Retina (tissue), 1 donor: ENCODE measurements around the gene APBB1.
"Not testable (repeated sequence)": the region's sequence is repeated elsewhere in the genome, so short reads cannot be mapped to it uniquely, and the experiment has no call there.

Experiments used
- DNase-seq: peaks from one replicate; pipeline ENCODE4 v3.0.0-alpha.2; 2016

APBB1 gene

DNA sequence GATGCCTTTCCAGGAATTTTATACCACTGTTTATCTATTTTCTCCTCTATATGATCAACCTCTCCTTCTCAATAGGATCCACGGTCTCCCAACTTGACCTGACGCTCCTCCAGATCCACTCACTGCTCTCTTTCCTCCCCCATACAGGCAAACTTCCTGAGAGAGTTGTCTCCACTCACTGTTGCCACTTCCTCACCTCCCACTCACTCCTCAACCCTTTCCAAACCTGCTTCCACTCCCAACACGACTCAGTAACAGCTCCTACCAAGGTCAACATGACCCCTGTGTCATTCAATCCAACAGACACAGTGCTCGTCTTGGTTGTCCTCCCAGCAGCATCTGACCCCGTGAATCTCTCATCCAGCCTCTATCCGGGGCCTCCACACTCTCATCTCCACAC lies 3.1 kb downstream of the APBB1 start:
- no peak for DNase-seq

DNA sequence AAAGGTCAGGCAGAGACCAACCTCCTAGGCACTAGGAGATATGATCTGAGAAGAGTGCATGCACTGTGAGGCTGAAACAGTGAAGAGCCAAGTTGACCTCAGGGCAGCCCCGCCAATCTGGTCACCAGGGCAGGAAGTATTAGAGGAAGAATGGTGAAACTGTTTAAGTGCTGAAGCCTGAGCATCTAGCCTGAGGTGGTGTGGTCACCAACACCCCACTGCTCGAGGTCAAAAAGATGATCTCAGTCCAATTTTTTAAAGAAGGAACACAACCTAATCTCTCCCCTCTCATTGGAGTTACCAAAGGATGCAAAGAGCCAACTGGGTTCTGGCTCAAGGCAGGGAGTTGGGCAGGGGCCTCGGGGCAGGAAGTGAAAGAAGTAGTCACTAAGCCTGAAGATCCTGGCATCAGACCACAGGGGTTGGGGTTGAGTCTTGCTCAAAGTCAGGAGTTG lies 4.0 kb downstream of the APBB1 start:
- no peak for DNase-seq

DNA sequence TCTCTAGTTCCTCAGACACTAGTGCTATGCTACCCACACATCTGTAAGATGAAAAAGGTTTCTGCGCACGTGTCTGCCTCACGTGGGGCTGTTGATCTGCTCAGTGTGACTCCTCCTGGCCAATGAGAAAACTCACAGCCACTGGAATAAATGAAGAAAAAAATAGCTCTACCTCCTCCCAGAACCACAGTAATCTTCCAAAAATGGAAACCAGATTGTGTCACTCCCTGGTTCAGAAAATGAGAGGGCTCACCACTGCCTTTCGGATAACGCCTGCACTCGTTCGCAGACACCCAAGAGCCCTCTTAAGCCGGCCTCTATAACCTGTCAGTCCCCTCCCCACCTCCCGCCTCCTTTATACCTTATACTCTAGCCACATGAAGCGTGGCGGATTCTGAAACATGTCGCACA lies 5.1 kb downstream of the APBB1 start:
- no peak for DNase-seq

DNA sequence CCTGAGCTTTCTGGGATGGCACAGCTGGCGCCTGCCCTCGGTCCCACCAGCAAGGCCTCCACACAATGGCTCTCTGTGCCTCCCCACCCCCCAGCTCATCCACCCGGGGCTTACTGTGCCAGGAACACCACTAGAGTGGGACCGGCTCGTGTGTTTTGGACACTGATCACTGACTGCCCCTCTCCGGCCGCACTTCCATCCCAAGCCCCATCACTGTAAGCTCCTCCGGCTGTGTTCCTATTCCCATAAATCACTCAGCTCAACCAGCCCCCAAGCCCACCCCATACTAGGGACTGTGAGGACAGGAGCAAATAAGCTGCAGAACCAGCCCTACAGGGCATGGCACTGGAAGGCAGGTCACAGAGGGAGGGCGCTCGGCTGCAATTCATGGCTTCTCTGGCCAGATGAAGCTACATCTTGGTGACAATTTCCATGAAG lies 7.3 kb downstream of the APBB1 start:
- no peak for DNase-seq

DNA sequence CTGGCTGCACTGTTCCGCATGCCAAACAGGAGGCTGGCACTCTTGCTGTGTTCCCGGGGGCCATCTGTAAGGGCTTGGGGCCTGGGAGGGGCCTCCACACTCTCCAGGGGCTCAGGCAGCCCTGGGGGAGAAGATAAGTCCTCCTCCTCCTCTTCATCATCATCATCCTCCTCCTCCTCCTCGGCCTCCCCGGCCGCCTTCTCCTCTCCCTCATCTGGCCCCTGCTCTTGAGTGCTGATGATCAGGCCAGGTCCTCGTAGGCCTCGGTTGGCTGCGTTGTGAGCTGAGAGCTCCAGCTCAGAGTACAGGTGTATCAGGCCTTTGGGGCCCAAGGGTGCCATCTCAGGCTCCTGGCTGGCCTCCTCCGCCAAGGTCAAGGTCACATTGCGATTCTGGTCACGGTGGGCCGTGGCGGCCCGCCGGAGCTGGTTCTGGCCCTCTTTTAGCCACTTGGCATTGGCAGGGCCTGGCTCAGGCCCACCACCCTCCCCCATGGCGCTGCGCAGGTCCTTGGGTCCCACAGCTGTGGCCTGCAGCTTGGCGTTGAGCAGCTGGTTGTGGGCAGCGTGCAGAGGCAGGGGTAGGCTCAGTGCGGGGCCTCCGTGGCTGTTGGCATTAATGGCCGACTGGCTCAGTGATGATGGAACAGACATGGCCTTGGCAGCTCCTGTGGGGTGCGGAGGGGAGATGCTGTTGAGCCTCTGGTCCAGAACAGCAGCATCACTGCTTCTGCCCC lies 8.0 kb downstream of the APBB1 start:
- no peak for DNase-seq

DNA sequence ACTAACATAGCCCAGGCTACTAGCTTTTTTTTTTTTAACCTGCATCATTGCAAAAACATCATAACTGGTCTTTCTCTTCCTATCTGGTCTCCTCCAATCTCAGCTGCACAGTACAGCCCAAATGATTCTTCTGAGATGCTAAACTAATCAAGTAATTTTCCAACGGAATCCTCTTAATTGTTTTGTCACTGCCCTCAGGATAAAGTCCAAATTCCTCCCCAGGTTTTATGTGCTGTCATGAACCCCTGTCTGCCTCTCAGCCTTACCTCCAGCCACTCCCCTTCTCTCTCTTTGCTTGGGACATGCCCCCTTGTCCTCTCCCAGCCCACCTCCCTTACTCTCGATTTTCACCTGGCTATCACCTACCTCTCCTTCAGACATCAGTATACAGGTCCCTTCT lies 12.5 kb downstream of the APBB1 start:
- no peak for DNase-seq

DNA sequence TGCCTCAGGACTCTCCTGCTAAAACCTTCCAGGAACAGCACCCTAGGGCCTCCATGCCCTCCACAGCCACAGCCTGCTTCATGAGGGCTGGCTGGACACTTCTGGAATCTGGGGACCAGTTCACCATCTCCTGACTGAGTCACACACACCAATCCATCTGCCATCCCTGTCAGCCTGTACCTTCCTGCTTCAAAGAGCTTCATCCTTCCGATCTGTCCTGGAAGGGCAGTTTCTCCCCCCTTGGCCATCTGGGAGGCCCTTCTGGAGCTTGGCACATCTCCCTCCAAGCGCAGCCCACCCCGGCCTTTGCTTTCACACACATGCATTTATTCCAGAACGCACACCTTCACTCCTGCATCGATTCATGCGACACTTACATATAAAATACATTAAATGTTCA lies 13.0 kb downstream of the APBB1 start:
- DNase-seq, result no peak

DNA sequence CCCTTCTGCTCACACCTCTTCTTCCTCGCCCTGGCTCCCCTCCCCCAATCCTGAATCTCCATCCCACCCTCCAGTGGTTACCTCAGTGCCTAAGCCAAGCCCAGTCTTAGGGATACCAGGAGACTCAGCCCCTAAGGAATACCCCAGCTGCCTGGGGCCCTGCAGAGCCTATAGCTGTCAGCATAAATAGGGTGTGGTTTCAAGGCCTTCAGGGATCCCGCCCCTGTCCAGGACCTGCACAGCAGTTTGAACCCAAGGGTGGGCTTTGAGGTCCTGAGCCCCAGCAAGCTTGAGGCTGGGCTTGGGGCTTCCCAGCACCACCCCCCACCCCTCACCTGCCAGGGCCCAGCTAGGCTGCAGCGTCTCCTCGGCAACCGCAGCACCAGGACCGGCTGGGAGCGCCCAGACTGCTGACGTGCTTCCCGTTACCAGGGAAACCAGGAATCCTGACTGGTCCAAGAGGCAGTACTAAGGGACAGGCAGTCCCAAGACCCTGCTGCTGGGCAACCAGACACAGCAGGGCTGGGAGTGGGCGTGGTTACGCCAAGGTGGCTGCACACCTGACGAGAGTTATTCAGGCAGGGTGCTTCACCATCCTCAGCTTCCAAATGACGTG lies 13.7 kb downstream of the APBB1 start:
- peak; percentile 77 for DNase-seq

DNA sequence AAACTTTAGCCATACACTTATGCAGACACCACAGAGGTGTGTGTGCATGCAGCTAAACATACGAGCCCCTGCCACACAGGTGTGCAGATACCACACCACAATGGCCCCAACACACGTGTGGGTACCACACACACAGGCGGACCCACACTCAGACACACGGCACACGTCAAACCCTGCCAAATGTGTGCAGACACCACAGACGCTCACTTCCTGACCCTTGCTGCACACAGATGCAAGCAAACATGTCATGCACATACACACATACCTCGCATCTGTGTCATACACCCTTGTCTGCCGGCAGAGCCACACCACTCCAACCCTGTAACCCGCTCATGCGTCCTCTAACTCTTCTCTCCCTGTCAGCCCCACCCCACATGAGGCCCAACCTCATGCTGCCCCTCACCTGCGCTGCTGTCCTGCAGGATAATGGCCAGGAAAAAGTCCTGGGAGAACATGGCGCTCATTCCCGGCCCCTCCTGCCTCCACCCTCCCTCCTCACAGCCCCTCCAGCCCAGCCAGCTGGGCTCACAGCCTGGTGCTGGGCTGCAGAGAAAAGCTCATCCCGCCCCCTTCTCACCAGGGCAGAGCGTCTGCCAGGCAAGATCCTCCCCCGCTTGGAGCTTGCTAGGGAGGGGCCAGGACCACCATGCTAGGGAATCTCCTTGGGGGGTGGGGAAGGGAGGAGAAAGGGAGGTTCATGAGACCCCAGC lies 14.4 kb downstream of the APBB1 start:
- peak; percentile 54 for DNase-seq

DNA sequence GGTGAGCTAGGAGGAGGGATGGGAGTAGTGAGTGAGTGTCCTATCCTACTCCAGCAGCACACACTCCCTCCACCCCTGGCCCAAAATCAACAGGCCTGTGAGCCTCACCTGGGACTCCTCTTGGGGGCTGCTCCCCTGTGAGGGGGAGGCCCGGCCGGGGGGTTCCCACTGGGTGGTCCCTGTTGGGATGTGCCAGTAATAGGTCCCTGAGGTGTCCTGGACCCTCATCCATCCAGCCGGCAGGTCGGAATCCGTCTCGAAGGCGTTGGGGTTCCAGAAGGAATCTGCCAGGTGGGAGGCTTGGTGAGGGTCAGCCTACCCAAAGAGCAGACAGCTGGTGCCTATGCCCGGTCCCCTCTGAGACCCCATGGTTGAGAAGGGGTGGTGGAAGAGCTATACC lies 15.4 kb downstream of the APBB1 start:
- DNase-seq, result no peak

DNA sequence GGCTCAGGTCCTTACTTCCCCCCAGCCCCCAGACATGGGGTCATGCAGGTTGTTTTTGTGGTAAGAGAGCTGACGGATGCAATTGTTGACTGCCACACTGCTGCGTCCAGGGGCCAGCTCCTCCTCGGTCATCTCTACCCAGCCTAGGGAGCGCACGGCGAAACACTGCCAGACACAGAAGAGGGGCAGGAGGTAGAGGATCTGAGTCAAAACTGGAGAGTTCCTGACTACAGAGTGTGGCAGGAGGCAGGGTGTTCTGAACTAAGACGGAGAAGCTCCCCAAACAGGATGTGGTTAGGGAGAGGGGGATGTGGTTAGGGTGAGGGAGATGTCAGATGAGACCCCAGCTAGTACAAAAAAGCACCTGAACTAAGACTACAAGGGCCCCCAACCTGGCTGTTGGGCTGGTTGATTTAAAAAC lies 16.3 kb downstream of the APBB1 start:
- no peak for DNase-seq

DNA sequence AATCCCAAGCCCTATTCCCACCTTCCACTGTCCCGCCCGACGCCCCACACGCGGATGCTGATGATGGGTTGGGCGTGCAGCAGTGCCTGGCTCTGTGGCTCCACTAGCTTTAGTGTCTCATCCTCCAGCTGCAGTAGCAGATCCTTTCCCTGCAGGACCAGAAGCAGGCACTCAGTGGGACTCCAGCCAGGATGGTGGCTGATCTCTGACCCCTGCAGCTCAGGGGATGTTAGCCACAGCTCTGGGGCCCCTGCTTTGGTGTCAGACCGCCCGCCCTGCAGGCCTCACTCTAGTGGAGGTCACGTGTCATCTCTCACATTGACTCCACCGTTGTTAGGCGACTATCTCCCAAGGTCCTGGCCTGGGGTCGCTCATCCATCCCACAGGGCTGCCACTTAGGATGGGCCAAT lies 16.8 kb downstream of the APBB1 start:
- no peak for DNase-seq

DNA sequence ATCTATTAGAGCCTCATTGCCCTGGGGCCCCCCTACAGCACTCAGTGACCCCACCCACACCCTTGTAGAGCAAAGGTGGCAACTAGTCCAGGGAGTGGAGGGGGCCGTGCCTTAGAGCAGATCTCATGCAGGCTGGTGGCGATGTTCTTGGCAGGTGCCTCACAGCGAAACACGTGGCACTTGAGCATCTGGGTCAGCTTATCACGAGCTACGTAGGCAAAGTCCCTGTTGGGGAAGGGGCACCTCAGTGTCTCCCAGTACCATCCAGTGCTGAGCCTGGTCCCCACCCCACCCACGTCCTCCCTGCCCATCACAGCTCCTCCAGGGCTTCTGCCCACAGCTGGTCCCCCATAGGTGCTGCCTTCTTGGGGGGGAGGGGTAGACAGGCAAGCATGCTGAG lies 17.4 kb downstream of the APBB1 start:
- DNase-seq, result no peak

DNA sequence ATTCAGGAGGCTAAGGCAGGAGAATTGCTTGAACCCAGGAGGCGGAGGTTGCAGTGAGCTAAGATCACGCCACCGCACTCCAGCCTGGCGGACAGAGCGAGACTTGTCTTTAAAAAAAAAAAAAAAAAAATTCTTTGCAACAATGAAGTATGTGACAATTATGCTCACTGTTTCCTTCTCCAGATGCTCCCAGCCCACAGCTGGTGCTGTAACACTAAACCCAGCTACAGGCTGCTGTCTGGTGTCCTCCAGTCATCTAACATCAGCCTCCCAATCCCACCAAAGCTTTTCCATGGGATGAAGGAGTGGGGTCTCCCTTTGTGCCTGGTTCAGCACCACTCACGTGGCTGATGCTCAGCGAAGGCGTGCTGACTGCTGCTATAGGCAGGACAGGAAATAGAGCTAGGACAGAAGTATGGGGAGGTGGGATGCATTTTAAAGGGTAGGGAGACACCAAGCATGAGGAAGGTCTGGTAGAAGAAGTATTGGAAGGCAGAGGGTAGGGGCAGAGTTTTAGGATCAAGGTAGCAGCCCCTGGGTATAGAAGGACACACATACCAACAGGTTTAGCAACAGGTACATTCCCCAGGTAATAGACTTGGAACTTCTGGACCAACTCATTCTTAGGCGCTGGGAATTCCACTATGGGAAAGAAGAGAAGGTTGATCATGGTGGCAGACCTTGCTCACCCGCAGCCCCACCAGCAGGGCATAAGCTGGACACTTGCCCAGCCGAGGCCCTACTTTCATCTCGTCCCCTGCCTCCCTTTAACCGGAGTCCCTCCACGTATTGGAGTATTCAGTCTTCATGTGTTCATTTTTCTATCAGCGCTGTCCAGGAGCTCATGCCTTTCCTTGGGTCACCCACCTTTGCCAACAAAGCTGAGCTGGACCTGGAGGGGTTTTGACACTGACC lies 18.2 kb downstream of the APBB1 start:
- no peak for DNase-seq

DNA sequence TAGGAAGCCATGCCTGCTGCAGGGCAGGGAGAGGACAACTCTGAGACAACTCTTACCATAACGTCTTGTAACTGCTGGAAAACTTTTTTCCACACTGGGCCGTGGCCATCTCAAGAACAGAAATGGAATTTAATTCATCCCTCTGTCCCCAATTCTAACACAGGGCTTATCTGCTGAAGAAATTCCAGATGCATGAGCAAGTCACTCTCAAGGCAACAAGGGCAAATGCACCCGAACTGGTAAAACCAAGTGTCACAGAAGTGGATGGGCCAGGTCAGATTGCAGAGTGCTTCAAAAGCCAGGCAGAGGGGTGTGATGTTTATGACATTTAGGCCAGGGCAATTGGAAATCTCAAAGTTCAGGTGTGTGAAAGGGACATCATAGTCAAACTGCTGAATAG lies 21.3 kb downstream of the APBB1 start:
- DNase-seq, result no peak

DNA sequence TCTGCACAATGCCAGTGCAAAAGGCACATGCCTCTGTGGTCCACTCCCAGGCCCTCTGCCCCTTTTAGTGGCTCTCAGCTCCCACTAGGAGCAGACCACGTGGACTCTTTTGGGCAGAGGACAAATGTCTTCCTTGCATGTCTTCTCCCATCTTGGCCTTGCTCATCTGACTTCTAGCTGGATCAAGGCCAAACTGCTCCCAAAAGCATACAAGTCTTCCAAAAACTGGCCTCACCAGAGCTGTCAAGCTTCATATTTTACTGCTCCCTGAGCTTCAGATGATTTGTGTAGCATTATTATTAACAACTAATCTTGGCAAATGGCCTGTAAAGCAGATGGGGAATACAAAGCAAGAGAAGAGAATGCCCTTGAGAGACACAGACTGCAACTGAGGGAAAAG lies 21.7 kb downstream of the APBB1 start:
- DNase-seq, result no peak

DNA sequence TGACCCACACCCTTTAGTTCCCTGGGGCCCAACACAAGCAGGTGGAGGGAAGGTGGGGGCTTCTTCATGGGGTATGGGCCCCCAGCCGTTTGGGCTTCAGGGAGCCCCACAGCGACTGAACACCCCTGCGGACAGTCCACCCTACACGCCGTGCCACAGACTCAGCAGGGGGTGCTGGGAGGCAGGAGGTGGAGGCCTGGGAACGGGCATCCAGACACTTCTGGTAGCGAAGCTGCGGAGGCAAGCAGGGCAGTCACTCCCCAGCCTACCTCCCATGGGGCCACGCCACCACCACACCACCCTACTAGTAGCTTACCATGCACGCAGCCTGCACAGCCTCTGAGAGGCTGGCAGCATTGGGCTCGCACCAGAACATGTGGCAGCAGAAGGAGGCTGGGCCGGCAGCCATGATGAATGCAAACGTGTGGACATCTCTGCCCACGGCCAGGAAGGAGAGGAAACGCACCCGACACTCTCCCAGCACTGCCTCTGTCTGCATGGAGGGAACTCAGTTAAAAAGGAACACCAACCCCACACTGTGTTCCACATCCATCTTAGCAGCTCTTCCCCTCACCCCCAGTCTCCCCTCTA lies 23.3 kb downstream of the APBB1 start:
- DNase-seq, result no peak

DNA sequence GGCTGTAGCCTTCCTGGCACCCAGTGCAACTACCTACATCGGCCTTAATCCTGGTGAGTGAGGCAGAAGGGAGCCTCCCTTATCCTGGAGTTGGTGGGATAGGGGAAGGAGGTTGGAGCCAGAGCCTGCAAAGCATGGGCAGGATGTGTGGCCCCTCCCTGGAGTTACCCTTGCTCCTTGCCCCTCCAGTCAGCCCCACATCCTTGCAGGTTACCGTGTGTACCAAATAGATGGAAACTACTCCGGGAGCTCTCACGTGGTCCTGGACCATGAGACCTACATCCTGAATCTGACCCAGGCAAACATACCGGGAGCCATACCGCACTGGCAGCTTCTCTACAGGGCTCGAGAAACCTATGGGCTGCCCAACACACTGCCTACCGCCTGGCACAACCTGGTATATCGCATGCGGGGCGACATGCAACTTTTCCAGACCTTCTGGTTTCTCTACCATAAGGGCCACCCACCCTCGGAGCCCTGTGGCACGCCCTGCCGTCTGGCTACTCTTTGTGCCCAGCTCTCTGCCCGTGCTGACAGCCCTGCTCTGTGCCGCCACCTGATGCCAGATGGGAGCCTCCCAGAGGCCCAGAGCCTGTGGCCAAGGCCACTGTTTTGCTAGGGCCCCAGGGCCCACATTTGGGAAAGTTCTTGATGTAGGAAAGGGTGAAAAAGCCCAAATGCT lies 24.8 kb downstream of the APBB1 start:
- no peak for DNase-seq

DNA sequence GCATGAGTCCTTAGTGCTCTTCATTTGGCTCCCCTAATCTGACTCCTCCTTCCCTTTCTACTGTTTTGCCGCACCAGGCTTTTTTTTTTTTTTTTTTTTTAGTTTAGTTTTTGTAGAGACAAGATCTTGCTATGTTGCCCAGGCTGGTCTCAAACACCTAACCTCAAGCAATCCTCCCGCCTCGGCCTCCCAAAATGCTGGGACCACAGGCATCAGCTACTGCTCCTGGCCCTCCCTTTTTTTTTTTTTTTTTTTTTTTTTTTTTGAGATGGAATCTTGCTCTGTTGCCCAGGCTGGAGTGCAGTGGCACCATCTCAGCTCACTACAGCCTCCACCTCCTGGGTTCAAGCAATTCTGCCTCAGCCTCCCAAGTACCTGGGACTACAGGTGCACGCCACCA lies 26.6 kb downstream of the APBB1 start:
- not testable (repeated sequence) for DNase-seq

DNA sequence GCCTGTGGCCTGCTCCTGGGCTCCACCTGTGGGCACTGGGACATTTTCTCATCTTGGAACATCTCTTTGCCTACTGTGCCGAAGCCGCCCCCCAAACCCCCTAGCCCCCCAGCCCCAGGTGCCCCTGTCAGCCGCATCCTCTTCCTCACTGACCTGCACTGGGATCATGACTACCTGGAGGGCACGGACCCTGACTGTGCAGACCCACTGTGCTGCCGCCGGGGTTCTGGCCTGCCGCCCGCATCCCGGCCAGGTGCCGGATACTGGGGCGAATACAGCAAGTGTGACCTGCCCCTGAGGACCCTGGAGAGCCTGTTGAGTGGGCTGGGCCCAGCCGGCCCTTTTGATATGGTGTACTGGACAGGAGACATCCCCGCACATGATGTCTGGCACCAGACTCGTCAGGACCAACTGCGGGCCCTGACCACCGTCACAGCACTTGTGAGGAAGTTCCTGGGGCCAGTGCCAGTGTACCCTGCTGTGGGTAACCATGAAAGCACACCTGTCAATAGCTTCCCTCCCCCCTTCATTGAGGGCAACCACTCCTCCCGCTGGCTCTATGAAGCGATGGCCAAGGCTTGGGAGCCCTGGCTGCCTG lies 27.3 kb downstream of the APBB1 start:
- DNase-seq, result no peak

DNA sequence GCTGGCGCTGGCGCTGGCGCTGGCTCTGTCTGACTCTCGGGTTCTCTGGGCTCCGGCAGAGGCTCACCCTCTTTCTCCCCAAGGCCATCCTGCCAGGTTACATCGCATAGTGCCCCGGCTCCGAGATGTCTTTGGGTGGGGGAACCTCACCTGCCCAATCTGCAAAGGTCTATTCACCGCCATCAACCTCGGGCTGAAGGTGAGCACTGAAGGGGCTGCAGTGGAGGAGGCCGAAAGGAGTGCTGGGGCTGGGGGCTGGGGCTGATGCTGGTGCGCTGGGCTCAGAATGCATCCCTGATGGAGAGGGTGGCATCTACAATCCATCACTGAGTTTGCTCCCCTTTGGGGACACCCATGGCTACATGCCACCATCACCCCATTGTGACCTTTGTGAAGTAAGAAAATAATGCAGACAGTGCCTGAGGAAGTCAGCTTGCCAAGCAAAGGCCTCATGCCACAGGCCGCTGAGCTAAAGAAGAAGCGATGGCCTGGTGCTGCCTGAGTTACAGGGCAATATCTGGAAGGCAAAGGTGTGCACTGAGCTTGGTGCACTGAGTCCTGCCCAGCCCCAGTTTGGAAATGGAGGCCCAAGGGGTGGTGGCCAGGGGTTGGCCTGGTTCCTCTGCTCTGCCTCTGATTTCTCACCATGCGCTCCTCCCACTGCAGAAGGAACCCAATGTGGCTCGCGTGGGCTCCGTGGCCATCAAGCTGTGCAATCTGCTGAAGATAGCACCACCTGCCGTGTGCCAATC lies 28.0 kb downstream of the APBB1 start:
- no peak for DNase-seq
